ENCODE results near the gene SLC25A21.
"Not testable (repeated sequence)": the region's sequence is repeated elsewhere in the genome, so short reads cannot be mapped to it uniquely, and the experiment has no call there.

The SLC25A21 gene

GRCh38 chr14:37165794-37166193 lies 6.6 kb downstream of the SLC25A21 start:
- TF ChIP-seq CTCF (IDR thresholded peaks at IDR 0.05; ENCODE audit: extremely low read depth, missing control alignments), result no peak
- DNase-seq (ENCODE audit: low spot score), result no peak

DNA sequence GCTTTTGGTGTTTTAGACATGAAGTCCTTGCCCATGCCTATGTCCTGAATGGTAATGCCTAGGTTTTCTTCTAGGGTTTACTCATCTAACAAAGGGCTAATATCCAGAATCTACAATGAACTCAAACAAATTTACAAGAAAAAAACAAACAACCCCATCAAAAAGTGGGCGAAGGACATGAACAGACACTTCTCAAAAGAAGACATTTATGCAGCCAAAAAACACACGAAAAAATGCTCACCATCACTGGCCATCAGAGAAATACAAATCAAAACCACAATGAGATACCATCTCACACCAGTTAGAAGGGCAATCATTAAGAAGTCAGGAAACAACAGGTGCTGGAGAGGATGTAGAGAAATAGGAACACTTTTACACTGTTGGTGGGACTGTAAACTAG lies 10.1 kb downstream of the SLC25A21 start:
- DNase-seq (ENCODE audit: low spot score), result not testable (repeated sequence)

DNA sequence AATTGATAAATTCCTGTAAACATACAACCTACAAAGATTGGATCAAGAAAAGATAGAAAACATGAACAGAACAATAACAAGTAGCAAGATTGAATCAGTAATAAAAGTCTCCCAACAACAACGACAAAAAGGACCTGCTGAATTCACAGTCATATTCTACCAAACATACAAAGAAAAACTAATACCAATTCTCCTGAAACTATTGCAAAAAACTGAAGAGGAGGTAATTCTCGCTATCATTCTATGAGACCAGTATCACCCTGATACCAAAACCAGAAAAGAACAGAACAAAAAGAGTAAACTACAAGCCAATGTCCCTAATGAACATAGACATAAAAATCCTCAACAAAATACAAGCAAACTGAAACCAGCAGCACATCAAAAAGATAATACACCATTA lies 14.4 kb downstream of the SLC25A21 start:
- no peak for TF ChIP-seq CTCF (IDR thresholded peaks at IDR 0.05; ENCODE audit: extremely low read depth, missing control alignments)
- DNase-seq (ENCODE audit: low spot score), result no peak

DNA sequence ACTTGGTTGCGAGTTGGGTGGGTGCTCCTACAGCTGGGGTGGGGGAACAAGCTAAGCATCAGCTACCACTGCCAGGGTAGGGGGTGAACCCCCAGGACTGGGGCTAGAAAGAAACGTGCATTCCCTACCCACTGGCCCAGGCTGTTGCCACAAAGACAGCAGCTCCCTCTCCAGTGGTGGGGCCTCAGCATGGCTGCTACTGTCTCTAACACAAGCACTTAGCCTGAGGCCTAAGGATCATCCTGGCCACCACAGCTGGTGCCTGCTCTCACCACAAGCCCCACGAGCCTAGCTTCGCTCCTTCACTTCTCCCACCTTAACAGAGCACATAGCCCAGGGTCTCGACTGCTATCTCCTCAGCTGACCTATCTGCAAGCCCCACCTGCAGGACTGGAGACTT lies 18.9 kb downstream of the SLC25A21 start:
- TF ChIP-seq CTCF (IDR thresholded peaks at IDR 0.05; ENCODE audit: extremely low read depth, missing control alignments), result no peak
- no peak for DNase-seq (ENCODE audit: low spot score)

DNA sequence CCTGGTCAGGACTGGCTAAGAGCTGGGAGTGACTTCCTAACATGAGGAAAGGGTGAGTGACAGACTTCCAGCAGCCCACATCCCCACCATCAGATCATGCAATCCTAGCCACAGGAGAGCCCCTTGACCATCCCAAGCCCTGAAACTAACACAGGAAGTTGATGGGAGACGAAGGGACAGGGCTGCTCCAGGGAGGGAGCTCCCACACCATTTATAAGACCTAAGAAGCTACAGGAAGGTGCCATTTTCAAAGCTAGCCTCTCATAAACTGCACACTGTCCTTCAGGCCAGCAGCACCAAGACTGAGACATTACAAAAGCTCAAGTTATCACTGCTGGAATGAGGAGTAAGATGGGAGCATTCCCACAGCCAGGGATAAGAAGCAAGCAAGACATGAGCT lies 19.4 kb downstream of the SLC25A21 start:
- TF ChIP-seq CTCF (IDR thresholded peaks at IDR 0.05; ENCODE audit: extremely low read depth, missing control alignments), result no peak
- DNase-seq (ENCODE audit: low spot score), result no peak

GRCh38 chr14:37150414-37150813 lies 22.0 kb downstream of the SLC25A21 start:
- TF ChIP-seq CTCF (IDR thresholded peaks at IDR 0.05; ENCODE audit: extremely low read depth, missing control alignments), result peak; percentile 17
- no peak for DNase-seq (ENCODE audit: low spot score)

GRCh38 chr14:37147310-37147880 lies 25.0 kb downstream of the SLC25A21 start:
- no peak for DNase-seq (ENCODE audit: low spot score)

GRCh38 chr14:37146438-37146837 lies 26.0 kb downstream of the SLC25A21 start:
- DNase-seq (ENCODE audit: low spot score), result not testable (repeated sequence)

More at GRCh38 chr14:37147310-37147880, 25.0 kb downstream of the SLC25A21 start:
- no peak for TF ChIP-seq CTCF (IDR thresholded peaks at IDR 0.05; ENCODE audit: extremely low read depth, missing control alignments)

Data from GM20000 (cell line).